HG02870 (cell line): ENCODE measurements around the gene TIGIT.
"Not testable (repeated sequence)": the region's sequence is repeated elsewhere in the genome, so short reads cannot be mapped to it uniquely, and the experiment has no call there.

Experiments
- ATAC-seq: cut with Tn5 transposase; IDR thresholded peaks from one replicate; pipeline ENCODE4 v1.9.1; 2021; ENCODE audit warnings: mild to moderate bottlenecking, moderate library complexity; ENCODE audit not compliant: unreplicated experiment

TIGIT gene

DNA sequence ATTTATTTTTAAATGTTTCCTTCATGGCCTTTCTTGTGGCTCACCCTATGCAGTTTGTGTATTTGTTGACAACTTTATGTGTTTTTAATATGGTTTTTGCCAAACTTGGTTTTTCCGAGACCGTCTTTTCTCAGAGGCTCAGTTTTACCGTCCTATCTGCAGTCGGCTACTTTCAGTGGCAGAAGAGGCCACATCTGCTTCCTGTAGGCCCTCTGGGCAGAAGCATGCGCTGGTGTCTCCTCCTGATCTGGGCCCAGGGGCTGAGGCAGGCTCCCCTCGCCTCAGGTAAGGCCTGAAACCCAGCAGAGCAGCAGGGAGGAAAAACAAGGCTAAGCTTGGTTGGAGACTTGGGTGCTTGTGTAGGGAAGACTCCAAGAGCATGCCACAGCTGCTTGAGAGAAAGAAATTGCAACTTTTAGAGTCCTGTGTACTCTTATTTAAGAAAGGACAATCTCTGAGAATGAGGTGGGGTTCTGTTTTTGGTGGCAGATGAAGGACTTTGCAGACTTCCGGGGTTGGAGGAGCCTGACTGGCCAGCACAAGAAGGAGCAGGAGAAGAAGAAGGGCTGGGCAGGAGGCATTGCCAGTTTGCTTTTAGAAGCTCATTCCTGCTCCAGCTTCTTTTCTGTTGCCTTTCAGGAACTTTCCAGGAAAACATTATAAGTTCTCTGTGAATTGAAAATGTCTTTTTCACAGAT is at the start of gene TIGIT:
Gene TIGIT (plus strand): TSS at position 191 of the 698 bp plus-strand sequence. CDS start 34 bp downstream, at position 225.
- no peak for ATAC-seq

DNA sequence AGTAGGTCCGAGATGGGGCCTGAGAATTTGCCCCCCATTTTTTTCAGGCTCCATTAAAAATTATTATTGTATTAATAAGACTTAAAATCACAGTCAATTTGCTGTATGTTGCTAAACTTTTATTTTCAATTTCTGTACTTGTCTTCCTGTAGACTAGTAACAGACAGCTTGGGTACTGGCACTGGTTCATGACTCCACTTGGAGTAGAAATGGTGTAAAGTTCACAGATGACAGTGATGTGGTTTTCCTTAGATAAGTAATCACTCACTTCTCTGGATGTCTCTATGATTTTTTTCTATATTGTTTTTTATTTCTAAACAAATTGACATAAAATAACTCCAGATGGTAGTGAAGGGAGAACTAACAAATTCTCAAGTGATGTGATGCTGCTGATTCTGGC is 40.9 kb upstream of the TIGIT start:
- no peak for ATAC-seq

DNA sequence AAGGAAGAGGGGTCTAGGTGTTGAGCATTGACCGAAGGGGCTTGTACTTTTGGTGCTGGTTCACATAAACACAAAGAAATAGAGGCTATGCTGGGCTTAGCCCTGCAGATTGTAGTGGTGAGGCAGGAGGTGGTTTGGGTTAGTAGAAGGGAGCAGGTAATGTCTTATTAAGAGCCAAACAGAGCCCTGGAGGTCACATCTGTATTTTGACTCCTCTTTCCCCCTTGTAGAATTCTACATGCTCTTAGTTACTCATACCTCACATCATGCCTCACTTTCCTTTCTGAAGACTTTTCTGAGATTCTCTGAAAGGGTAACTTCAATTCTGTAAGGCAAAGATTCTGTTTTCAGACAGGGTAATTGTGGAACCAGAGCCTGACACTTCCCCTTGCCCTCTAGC is 40.3 kb upstream of the TIGIT start:
- no peak for ATAC-seq

DNA sequence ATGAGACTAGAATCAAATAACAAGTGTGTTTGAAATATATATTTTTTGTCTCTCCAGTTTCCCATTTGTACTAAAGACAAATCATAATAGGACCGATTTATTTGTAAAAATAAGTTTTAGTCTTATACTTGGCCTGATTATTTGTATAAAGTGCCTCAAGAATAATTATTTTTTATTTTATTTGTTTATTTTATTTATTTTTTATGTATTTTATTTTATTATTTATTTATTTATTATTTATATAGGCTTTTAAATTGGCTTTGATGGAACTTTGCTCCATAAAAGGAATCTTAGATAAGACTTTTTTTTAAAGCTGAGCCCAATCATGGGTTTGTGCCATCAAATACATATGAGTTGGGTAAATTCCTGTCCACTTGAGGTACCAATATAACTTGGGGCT is 34.3 kb upstream of the TIGIT start:
- ATAC-seq: no peak

DNA sequence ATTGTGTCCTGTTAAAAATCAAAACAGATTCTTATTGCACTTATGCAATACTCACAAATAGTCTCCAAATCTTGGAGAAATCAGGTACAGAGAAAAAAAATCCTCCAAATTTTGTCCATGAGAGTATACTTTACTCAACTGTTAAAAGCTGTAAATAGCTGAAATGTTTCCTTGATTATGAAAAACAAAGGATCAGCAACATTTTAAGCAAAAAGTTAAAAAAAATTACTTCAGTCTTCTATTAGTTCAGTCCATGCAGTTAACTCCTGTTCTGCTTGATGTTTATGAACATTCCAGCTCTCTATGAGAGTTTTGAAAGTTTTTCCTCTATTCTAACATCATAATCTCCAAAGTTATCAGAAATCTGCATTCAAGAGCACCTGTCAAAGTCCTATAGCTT is 33.7 kb upstream of the TIGIT start:
- no peak for ATAC-seq

DNA sequence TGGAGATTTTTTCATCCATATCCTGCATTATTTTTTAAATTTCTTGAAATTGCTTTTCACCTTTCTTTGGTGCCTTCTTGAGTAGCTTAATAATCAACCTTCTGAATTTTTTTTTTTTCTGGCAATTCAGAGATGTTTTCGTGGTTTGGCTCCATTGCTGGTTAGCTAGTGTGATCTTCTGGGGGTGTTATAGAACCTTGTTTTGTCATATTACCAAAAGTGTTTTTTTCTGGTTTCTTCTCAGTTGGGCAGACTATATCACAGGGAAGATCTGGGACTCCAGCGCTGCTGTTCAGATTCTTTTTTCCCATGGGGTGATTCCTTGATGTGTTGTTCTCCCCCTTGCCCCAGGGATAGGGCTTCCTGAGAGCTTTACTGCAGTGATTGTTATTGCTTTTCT is 23.8 kb upstream of the TIGIT start:
- ATAC-seq: no peak

DNA sequence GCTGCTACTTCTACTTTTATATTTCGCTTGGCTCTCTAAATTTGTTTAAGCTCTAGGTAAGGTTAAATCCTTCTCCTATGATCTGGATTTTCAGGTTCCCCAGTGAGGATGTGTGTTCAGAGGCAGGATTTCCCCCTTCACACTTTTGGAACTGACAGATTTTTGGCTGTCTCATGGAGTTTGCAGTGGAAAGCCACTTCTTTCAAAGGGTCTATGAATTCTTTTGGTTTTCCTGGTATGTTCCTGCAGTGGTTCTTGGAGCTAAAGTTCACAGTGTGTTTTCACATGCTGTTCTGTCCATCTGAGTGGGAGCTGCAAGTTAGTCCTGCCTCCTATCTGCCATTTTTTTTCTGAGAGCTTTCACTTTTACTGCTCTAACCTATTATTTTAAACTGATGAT is 21.6 kb upstream of the TIGIT start:
- ATAC-seq: no peak

DNA sequence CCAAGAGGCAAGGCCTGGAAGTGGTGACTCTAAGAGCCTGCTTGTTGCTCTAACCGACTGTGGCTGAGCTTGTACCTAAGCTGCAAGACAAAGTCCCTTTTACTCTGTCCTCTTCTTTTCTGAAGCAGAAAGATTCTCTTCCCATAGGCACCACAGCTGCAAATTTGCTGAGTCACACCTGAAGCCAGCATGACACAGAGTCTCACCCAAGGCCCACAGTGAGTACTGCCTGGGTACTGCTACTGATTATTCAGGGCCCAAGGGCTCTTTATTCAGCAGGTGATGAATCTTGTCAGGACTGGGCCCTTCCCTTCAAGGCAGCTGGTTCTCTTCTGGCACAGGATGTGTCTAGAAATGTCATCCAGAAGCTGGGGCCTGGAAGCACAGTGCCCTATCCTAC is 18.9 kb upstream of the TIGIT start:
- no peak for ATAC-seq

DNA sequence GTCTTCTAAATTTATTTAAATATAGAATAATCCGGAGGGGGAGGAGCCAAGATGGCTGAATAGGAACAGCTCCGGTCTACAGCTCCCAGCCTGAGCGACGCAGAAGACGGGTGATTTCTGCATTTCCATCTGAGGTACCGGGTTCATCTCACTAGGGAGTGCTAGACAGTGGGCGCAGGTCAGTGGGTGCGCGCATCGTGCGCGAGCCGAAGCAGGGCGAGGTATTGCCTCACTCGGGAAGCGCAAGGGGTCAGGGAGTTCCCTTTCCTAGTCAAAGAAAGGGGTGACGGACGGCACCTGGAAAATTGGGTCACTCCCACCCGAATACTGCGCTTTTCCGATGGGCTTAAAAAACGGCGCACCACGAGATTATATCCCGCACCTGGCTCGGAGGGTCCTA is 17.0 kb upstream of the TIGIT start:
- ATAC-seq: not testable (repeated sequence)

DNA sequence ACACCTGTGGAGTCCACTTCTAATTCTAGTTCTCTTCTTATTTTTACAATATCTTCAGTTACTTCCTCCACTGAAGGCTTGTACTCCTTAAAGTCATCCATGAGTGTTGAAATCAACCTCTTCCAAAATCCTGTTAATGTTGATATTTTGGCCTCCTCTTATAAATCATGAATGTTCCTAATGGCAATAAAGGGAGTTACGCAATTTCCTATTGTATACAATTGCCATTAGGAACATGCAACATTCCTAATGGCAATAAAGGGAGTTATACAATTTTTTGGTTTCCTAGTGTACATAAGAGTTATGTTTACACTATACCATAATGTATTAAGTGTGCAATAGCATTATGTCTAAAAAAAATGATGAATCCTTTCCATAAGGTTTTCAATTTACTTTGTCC is 9.2 kb upstream of the TIGIT start:
- no peak for ATAC-seq

DNA sequence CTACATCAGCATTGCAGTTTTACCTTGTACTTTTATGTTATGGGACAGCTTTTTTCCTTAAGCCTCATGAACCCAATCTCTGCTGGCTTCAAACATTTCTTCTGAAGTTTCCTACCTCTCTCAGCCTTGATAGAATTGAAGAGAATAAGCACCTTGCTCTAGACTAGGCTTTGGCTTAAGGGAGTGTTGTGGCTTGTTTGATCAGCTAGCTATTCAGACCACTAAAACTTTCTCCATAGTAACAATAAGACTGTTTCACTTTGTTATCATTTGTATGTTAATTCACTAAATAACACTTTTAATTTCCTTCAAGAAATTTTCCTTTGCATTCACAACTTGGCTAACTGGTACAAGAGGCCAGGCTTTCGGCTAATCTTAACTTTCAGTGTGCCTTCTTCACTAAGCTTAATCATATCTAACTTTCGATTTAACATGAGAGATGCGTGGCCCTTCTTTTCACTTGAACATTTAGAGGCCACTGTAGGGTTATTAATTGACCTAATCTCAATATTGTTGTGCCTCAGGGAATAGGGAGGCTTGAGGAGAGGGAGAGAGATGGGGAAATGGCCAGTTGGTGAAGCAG is 8.1 kb upstream of the TIGIT start:
- ATAC-seq: peak; percentile 63

DNA sequence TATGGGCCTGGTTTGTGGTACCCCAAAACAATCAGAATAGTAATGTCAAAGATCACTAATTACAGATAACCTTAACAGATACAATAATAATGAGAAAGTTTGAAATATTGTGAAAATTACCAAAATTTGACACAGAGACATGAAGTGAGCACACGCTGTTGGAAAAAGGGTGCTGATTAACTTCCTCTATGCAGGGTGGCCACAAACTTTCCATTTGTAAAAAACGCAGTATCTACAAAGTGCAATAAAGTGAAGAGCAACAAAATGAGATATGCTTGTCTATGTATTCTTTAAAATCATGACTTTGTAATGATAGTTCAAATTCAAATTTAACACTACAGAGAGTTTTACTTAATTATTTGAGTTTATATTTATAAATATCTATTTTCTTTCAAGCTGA is 7.6 kb upstream of the TIGIT start:
- ATAC-seq: no peak

DNA sequence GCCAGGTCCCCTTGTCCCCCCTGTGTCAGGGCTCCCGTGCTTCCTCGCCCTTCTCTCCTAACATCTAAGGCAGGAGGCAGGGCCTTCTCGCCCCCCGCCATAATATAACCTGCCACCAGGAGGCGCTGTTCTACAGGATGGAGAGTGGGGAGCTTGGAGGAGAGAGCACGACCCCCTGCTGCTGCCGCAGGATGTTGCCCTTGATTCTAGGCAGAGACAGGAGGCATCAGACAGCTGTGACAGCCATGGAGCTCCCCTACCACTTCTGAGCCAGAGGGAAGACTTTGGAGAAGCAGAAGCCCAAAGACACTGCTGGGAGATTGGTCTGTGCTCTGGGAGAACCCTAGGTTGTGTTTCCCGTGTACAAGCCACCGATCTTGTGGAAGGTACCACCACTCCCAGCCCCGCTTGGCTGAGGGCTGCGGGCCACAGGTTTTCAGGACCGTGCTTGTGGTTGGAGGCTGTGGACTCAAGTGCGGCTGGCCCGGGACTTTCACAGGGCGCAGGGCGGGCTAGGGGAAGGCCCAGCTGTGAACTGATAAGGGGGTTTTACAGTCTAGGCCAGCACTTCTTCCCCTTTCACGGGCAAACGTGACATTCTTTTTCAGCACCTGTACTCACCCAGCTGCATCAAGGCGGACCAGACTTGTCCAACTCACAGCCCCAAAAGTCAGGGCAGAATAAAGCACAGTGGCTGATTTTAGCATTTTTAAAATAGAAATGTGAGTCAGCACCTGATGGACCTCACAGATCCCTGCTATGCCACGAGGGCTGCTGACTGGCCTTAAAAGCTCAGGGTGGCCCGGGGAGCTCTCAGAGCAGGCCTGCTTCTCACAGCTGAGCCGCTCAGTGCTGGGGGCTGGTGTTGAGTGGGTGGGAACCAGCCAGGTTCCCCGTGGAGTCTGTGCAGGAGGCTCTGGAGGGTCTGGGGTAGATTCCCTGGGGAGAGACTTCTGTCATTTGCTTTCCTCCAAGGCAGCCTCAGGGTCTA is 2.6 kb upstream of the TIGIT start:
- ATAC-seq: peak; percentile 90

DNA sequence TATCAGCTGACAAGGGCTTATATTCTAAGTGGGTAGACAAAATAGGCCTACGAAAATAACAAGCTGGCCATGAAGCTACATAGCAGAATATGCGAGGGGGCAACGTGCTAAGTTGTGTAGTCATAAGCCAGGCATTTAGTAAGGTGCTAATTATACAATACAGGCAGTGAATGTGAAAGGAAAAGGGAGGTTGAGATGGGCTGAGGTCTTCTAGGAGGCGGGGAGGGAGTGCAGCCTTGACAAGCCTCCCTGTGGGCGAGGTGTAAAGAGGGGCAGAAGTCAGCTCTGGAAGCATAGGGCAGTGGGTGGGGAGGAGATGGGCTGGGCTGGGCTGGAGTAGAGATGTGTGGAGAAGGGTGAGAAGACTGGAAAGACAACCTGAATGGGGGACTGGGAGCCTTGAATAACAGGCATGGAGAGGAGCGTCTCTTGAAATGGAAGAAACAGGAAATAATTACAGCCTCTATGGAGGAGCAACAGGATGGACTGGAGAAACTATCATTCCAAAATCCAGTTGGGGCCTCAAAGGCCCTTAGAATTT is 1.2 kb downstream of the TIGIT start:
- no peak for ATAC-seq

DNA sequence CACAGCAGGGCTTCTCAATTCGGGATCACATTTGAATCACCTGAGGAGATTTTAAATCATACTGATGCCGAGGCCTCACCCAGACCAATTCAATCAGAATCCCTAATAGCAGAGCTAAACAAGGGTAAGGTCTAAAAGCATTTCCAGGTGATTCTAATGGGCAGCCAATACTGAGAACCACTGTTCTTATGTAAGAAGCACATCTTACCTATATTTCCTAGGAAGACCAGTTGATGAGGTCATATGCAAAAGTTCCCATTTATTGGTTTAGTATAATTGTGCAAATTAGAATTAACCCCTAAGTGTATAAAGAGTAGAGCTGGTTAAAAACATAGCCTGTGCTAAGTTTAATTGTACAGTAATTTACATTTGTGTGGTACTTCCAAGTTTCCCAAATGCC is 2.1 kb downstream of the TIGIT start:
- no peak for ATAC-seq

DNA sequence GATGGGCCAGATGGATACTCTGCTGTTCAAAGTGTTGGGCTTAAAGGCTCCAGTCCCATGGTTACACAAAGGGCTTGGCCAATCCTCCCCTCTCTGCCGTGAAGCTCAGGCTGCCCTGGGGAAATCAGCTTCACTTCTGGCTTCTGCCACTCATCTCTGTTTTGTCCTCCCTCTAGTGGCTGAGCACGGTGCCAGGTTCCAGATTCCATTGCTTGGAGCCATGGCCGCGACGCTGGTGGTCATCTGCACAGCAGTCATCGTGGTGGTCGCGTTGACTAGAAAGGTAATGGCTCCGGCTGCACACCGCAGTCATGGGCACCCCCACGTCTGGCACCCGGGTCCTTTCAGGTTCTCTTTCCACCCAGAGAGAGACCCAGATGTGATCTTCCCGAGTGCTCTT is 5.6 kb downstream of the TIGIT start:
- ATAC-seq: no peak

DNA sequence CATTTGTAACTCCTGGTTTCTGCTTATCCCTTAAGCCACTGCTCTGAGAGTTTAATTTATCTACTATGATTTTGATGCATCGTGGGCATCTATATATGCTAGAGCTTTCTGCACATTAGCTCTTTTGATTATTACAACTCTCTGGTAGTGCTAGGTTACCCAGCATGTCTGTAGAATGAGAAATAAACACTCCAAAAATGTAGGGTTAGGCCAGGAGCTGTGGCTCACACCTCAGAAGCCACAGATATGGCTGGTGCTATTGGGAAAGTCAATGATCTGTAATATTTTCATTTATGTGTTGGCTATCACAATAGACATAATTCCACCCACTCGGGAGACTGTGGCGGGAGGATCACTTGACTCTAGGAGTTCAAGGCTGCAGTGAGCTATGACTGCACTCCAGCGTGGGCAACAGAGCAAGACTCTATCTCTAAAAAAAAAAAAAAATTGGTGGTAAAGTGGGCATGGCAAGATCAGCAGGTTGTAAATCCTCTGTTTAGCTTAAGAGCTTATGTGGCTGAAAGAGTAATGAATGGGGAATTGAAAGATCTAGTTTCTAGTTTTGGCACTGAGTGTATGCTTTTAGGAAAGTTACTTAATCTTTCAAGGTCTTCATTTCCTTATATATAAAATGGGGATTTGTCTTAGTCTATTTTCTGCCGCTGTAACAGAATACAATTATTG is 6.3 kb downstream of the TIGIT start:
- ATAC-seq: peak; percentile 70

DNA sequence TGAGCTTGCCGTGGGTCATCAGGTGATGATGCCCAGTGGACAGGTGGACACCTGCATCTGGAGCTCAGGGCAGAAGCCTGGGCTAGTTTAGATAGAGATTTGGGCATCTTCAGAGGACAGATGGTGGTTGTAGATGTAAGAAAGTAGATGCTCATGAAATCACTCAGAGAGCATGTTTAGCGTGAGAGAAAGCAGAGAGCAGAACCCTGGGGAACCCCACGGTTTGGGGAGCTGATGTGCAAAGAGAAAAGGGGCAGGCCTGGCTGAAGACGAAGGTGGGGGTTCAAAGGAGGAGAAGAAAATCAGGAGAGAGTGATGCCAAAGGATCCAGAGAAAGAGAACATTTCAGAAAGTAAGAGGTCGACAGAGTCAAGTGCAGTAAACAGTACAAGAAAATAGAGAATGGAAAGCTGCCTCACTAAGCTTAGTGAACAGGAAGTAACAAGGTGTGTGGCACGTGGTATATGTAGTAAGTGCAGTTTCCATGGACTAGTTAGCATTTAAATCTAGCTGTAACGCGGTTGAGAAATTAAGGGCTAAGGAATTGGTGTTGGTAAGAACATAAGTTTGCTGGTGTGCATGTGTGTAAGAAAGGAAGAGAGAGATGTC is 13.5 kb downstream of the TIGIT start:
- peak; percentile 50 for ATAC-seq

DNA sequence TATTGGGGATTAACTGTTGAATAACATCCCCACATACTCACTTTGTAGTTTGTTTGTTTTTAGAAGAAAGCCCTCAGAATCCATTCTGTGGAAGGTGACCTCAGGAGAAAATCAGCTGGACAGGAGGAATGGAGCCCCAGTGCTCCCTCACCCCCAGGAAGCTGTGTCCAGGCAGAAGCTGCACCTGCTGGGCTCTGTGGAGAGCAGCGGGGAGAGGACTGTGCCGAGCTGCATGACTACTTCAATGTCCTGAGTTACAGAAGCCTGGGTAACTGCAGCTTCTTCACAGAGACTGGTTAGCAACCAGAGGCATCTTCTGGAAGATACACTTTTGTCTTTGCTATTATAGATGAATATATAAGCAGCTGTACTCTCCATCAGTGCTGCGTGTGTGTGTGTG is 14.0 kb downstream of the TIGIT start:
- ATAC-seq: no peak

DNA sequence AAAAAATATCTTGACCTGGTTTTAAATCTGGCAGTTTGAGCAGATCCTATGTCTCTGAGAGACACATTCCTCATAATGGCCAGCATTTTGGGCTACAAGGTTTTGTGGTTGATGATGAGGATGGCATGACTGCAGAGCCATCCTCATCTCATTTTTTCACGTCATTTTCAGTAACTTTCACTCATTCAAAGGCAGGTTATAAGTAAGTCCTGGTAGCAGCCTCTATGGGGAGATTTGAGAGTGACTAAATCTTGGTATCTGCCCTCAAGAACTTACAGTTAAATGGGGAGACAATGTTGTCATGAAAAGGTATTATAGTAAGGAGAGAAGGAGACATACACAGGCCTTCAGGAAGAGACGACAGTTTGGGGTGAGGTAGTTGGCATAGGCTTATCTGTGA is 14.5 kb downstream of the TIGIT start:
- ATAC-seq: peak; percentile 2
